ENCODE measurements around the gene LUZP2.

LUZP2 gene

DNA sequence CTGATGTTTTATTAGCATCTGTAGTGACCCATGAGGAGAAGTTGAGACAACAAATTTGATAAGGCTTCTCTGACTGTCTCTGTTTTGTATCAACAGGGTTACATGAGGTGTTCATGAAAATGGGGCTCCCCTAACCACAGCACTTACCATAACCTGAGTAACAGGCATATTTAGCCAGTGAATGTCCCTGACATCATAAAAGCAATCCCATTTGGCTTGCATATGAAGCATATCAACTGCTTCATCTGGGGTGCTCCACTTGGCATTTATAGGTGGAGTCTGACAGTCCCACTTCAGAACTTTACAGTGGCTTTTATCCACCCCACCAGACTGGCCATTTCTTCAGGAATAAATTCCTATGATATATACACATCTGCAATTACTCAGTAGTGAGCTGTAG, 257.6 kb downstream of the LUZP2 start:
- DNase-seq (ENCODE audit: extremely low read depth, low read depth), result no peak
- TF ChIP-seq, protein P1, sequence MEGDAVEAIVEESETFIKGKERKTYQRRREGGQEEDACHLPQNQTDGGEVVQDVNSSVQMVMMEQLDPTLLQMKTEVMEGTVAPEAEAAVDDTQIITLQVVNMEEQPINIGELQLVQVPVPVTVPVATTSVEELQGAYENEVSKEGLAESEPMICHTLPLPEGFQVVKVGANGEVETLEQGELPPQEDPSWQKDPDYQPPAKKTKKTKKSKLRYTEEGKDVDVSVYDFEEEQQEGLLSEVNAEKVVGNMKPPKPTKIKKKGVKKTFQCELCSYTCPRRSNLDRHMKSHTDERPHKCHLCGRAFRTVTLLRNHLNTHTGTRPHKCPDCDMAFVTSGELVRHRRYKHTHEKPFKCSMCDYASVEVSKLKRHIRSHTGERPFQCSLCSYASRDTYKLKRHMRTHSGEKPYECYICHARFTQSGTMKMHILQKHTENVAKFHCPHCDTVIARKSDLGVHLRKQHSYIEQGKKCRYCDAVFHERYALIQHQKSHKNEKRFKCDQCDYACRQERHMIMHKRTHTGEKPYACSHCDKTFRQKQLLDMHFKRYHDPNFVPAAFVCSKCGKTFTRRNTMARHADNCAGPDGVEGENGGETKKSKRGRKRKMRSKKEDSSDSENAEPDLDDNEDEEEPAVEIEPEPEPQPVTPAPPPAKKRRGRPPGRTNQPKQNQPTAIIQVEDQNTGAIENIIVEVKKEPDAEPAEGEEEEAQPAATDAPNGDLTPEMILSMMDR (IDR thresholded peaks at IDR 0.05; ENCODE audit: low read depth, low read length), result no peak

DNA sequence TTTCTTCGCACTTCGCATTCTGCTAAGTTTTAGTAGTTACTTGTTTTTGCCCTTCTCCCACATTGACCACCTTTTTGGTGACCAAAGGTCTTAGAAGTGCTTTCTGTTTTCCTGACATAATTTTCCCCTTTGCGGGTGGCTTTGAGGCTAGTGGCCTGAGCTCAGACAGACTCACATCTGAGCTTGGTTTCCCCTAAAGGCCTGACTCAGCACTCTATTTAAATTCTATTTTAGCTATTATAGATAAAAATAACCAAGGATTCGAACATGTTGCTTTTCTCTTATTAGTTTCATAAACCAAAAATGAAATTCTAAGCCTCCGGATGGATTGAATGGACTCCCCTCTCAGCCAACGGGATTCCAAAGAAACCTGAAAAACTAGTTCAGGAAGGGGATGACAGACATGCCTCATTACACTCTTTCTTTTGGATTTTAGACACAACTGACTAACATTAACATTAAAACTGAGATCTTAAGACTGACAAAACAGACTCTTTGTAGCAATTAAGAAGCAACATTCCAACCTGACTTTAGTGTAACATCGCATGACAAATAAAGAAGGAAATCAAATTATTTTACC, 258.5 kb downstream of the LUZP2 start:
- TF ChIP-seq, protein P1 (IDR thresholded peaks at IDR 0.05; ENCODE audit: low read depth, low read length), result no peak
- no peak for DNase-seq (ENCODE audit: extremely low read depth, low read depth)

DNA sequence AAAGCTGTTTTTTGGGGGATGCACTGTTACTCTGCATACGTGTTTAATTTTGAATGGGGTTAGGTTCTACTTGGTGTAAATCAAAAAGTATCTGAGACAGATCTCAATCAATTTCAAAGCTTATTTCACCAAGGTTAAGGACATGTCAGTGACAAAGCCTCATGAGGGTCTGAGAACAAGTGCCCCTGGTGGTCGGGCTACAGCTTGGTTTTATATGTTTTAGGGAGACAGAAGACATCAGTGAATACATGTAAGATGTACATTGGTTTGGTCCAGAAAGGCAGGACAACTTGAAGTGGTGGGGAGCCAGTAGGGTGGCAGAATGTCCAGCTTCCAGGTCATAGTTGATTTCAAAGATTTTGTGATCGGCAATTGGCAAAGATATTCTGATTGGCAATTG, 262.9 kb downstream of the LUZP2 start:
- TF ChIP-seq, protein P1 (IDR thresholded peaks at IDR 0.05; ENCODE audit: low read depth, low read length), result no peak
- no peak for DNase-seq (ENCODE audit: extremely low read depth, low read depth)

DNA sequence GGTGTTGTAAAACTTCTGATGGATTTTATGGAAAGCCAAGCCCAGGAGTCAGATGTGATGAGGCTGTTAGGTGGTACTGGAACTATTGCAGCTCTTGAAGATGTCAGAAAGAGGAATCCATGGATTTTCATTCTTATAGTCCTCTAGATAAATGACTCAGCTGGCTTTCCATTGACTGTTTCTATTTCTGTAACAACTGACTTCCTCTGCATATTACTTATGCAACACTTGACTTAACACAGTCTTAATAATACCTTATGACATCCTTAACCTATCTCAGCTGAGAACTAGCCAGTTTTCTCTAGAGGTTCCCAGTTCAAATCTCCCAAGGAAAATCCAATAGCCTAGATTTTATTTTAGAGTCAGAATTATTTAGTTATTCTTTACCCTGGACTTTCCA, 263.8 kb downstream of the LUZP2 start:
- TF ChIP-seq, protein P1 (IDR thresholded peaks at IDR 0.05; ENCODE audit: low read depth, low read length), result no peak
- DNase-seq (ENCODE audit: extremely low read depth, low read depth), result no peak

DNA sequence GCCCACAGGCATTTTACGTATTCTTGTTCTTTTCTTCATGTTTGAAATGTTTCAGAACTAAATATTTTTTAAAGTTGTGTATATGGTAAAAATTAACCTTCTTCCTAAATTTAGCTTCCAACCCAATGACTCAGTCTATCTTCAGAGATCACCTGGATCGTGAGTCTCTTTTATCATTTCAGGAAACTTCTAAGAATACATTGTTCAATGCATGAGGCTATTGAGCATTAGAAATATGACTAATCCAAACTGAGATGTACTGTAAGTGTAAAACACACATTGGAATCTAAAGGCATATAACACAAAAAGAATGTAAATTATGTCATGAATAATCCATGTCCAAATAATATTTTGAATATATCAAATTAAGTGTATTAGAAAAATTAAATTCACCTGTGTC, 265.2 kb downstream of the LUZP2 start:
- DNase-seq (ENCODE audit: extremely low read depth, low read depth), result no peak
- TF ChIP-seq, protein P1 (IDR thresholded peaks at IDR 0.05; ENCODE audit: low read depth, low read length), result no peak

DNA sequence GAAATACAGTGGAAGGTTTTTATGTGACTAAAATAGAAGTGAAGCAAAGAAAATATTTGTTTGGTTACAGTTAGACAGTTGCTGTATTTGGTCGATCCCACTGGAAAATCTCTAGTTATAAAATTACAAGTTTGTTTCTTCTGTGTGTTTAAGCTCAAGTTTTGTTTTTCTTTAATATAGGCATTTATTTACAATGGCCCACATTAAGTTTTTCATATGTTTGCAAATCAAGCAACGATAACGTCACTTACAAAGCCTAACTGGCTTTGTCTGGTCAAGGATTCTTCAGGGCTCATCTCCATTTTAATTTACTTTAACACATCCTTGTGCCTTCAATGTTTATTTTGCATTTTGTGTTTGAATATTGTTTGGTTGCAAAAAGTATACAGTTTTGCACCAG, 270.6 kb downstream of the LUZP2 start:
- DNase-seq (ENCODE audit: extremely low read depth, low read depth), result no peak
- TF ChIP-seq, protein P1 (IDR thresholded peaks at IDR 0.05; ENCODE audit: low read depth, low read length), result no peak

DNA sequence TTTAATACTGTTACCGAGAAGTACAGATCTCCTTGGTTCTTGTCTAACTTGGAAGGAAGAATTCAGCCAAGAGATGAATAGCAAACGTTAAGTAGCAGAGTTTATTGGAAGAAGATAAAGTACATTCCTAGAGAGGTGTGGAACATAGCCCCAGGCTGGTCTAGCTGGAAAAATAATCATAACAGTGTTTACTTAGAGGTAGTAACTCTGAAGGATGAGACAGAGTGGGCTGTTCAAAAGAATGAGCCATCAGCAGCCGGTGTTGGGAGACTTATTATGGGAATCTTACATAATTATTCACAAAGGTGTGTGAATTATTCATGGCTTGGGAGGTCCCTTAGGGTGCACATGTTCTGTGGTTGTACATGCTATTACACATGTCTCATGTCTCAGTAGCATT, 276.5 kb downstream of the LUZP2 start:
- TF ChIP-seq, protein P1 (IDR thresholded peaks at IDR 0.05; ENCODE audit: low read depth, low read length), result no peak
- no peak for DNase-seq (ENCODE audit: extremely low read depth, low read depth)

Data from AG09319 (cell line).